DND-41 (cell line): Measurements from ENCODE around the gene PMEPA1.

ENCODE experiments used
- ATAC-seq: fragments of 200-7000 bp; cut with Tn5 transposase; 3 replicates; pipeline ENCODE4 v1.9.1; 2021; ENCODE audit warnings: low read depth; ENCODE audit not compliant: insufficient read depth
- DNase-seq: peaks from one replicate; pipeline ENCODE4 v3.0.0-alpha.2; 2020
- H2AFZ ChIP-seq: 2 replicates; pipeline ENCODE4 v1.6.0; 2012; ENCODE audit warnings: low read depth, low read length
- H3K27ac ChIP-seq: 2 replicates; pipeline ENCODE4 v1.5.1; 2012; ENCODE audit warnings: low read length, inconsistent platforms
- H3K27me3 ChIP-seq: fragments of 200-600 bp; sonication (generic); 2 replicates; pipeline ENCODE4 v1.6.0; 2012; ENCODE audit warnings: low read length, mild to moderate bottlenecking, inconsistent platforms; ENCODE audit not compliant: insufficient read depth, poor library complexity
- H3K36me3 ChIP-seq: 2 replicates; pipeline ENCODE4 v1.5.1; 2012; ENCODE audit warnings: low read length, inconsistent platforms; ENCODE audit not compliant: insufficient read depth
- H3K4me1 ChIP-seq: 2 replicates; pipeline ENCODE4 v1.5.1; 2012; ENCODE audit warnings: mild to moderate bottlenecking, low read length; ENCODE audit not compliant: insufficient read depth
- H3K4me2 ChIP-seq: 2 replicates; pipeline ENCODE4 v1.6.0; 2012; ENCODE audit warnings: mild to moderate bottlenecking, moderate library complexity, low read length, inconsistent platforms; ENCODE audit not compliant: insufficient read depth
- H3K4me3 ChIP-seq, 2 experiments: fragments of 200-600 bp in 1 of 2; shearing (Covaris generic) in 1 of 2; 2 replicates each; pipeline ENCODE4 v1.5.1; 2012 to 2016; ENCODE audit warnings: inconsistent platforms in 2 of 2, low read length in 2 of 2, mild to moderate bottlenecking in 2 of 2, low read depth in 1 of 2, moderate library complexity in 1 of 2
- H3K79me2 ChIP-seq: 2 replicates; pipeline ENCODE4 v1.6.0; 2012; ENCODE audit warnings: low read length, inconsistent platforms; ENCODE audit not compliant: insufficient read depth
- H3K9ac ChIP-seq: 2 replicates; pipeline ENCODE4 v1.6.0; 2012; ENCODE audit warnings: low read depth, mild to moderate bottlenecking, inconsistent platforms, low read length, moderate library complexity
- H3K9me3 ChIP-seq: 2 replicates; pipeline ENCODE4 v1.5.1; 2012; ENCODE audit warnings: low read length, moderate library complexity, mild to moderate bottlenecking, inconsistent platforms; ENCODE audit not compliant: insufficient read depth, severe bottlenecking
- H4K20me1 ChIP-seq: 2 replicates; pipeline ENCODE4 v1.6.0; 2012; ENCODE audit warnings: low read length; ENCODE audit not compliant: insufficient read depth
- EZH2 ChIP-seq: IDR thresholded peaks from 3 replicates; pipeline ENCODE4 v1.6.1; 2012; ENCODE audit warnings: borderline replicate concordance, low read depth, mild to moderate bottlenecking, moderate library complexity, low read length, inconsistent platforms; ENCODE audit not compliant: severe bottlenecking
- TF ChIP-seq, protein P1 (sequence below): IDR thresholded peaks from 2 replicates; pipeline ENCODE4 v1.5.1; 2012; ENCODE audit warnings: borderline replicate concordance, low read length, moderate library complexity, mild to moderate bottlenecking; ENCODE audit not compliant: poor library complexity, severe bottlenecking; ENCODE audit errors: extremely low read depth

PMEPA1 gene

DNA sequence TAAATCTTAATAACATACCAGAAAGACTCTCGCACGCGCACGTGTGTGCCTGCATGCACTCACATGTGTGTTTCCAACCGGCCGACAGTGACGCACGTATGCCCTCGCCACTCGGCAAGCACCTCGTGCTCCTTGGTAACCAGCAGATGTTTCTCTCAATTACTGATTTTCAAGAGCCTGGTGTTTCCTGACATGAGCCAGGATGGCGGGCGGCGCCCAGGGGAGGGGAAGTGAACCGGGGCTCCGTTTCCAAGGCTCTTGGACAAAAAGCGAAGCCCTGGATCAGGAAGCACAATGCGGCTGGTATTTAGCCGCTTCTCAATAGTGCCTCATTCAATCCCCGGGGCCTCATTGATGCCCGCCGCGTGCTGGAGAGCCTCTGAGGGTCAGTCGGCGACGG, 37.7 kb downstream of the PMEPA1 start:
- Histone ChIP-seq H2AFZ (no peak overlapping the region), H3K9ac (no peak overlapping the region), H3K27me3 (peaks cover 17% of the 10 kb centered on the region), H3K79me2 (no peaks in the 10 kb centered on the region), H4K20me1 (peaks cover 20% of the 10 kb centered on the region), H3K4me1 (no peaks in the 10 kb centered on the region), H3K4me2 (no peak overlapping the region), H3K36me3 (no peaks in the 10 kb centered on the region), H3K4me3 (no peak overlapping the region), H3K9me3 (no peaks in the 10 kb centered on the region), H3K27ac (no peak overlapping the region)
- no peak for TF ChIP-seq EZH2
- TF ChIP-seq, protein P1, sequence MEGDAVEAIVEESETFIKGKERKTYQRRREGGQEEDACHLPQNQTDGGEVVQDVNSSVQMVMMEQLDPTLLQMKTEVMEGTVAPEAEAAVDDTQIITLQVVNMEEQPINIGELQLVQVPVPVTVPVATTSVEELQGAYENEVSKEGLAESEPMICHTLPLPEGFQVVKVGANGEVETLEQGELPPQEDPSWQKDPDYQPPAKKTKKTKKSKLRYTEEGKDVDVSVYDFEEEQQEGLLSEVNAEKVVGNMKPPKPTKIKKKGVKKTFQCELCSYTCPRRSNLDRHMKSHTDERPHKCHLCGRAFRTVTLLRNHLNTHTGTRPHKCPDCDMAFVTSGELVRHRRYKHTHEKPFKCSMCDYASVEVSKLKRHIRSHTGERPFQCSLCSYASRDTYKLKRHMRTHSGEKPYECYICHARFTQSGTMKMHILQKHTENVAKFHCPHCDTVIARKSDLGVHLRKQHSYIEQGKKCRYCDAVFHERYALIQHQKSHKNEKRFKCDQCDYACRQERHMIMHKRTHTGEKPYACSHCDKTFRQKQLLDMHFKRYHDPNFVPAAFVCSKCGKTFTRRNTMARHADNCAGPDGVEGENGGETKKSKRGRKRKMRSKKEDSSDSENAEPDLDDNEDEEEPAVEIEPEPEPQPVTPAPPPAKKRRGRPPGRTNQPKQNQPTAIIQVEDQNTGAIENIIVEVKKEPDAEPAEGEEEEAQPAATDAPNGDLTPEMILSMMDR: no peak
- DNase-seq (no peak), ATAC-seq (no peak)

DNA sequence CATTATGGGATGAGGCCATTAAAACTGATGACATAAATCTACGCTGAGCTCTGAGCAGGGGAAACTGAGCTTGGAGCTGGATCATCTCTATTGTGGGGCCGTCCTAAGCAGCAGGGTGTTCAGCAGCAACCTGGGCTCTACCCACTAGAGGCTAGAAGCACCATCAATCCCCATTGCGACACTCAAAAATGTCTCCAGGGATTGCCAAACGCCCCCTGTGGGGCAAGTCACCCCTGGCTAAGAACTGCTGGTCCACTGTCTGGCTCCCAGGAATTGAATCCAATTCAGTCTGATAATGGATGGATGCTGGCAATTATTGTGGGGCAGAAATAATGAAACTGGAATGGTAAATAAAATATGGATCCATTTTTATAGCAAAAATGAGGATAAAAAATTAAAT, 38.2 kb downstream of the PMEPA1 start:
- ATAC-seq (no peak), DNase-seq (no peak)
- TF ChIP-seq EZH2: no peak
- TF ChIP-seq, protein P1: no peak
- H3K27me3 ChIP-seq: peaks cover 12% of the 10 kb centered on the region
- no peak overlapping the region for H3K4me2 ChIP-seq
- H3K9me3 ChIP-seq: no peaks in the 10 kb centered on the region
- no peaks in the 10 kb centered on the region for H3K36me3 ChIP-seq
- no peak overlapping the region for H3K9ac ChIP-seq
- H3K79me2 ChIP-seq: no peaks in the 10 kb centered on the region
- H3K27ac ChIP-seq: no peak overlapping the region
- no peaks in the 10 kb centered on the region for H3K4me1 ChIP-seq
- no peak overlapping the region for H2AFZ ChIP-seq
- H4K20me1 ChIP-seq: peaks cover 17% of the 10 kb centered on the region
- H3K4me3 ChIP-seq: no peak overlapping the region

DNA sequence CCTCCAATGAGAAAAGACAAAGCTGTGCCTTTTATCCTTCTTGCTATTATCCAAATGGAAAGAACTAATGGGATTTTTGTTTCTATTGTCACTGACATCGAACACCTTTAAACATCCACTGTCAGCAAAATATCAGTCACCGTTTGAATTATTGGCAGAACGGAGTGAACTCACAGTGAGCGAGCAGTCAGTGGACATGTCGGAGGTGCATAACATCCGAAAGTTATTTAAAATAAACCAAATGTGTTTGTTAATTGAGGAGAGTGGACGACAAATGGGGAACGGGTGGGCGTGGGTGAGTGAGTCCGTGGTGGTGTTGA, 38.8 kb downstream of the PMEPA1 start:
- Histone ChIP-seq H3K9me3 (no peaks in the 10 kb centered on the region), H4K20me1 (peaks cover 14% of the 10 kb centered on the region), H3K27ac (no peak overlapping the region), H3K79me2 (no peaks in the 10 kb centered on the region), H3K4me1 (no peaks in the 10 kb centered on the region), H3K36me3 (no peaks in the 10 kb centered on the region), H2AFZ (no peak overlapping the region), H3K4me2 (no peak overlapping the region), H3K4me3 (no peak overlapping the region), H3K9ac (no peak overlapping the region), H3K27me3 (peaks cover 10% of the 10 kb centered on the region)
- DNase-seq: no peak
- ATAC-seq: no peak
- TF ChIP-seq, protein P1: no peak
- no peak for TF ChIP-seq EZH2
